ENCODE data around the gene CARMIL3. TPM values are rescaled to one million over a fixed set of nuclear protein-coding genes. Genes with fewer than 3 reads are reported as not detected.
"Not testable (repeated sequence)": the region's sequence is repeated elsewhere in the genome, so short reads cannot be mapped to it uniquely, and the experiment has no call there.

Gene CARMIL3
- total and polyA plus RNA-seq, 3 experiments from 2014 or later, result 0.14 to 1.5 (median 1.2) TPM

GRCh38 chr14:24105609-24106239 is 53.9 kb downstream of the CARMIL3 start:
- H3K36me3 ChIP-seq (ENCODE audit: insufficient read depth, low read length); H3K4me3 ChIP-seq (ENCODE audit: low read length); H3K27ac ChIP-seq (ENCODE audit: low read depth, low read length); H3K27ac Mint-ChIP-seq; H3K27me3 ChIP-seq (ENCODE audit: insufficient read depth, low read length, poor library complexity, severe bottlenecking); H3K9me3 Mint-ChIP-seq; H3K27me3 Mint-ChIP-seq; H3K4me3 Mint-ChIP-seq; H3K9me3 ChIP-seq (ENCODE audit: low read length); DNase-seq; POLR2A ChIA-PET: not testable (repeated sequence)
- CTCF ChIA-PET, result interaction anchor here (1.3 to 11.6 kb wide), 3 partner anchors 12 to 55 kb away, joined by 4 to 185 read pairs (median 114); partner anchors contain the start of genes IRF9 and PCK2
- peaks cover 12% of the 10 kb centered on the region for H3K4me1 ChIP-seq (ENCODE audit: insufficient read depth, low read length)
- H3K4me1 Mint-ChIP-seq, result peaks cover 8 to 14% (median 9%) of the 10 kb centered on the region in 3 donors
- peaks cover 3 to 34% (median 8%) of the 10 kb centered on the region in 3 donors for H3K36me3 Mint-ChIP-seq

DNA sequence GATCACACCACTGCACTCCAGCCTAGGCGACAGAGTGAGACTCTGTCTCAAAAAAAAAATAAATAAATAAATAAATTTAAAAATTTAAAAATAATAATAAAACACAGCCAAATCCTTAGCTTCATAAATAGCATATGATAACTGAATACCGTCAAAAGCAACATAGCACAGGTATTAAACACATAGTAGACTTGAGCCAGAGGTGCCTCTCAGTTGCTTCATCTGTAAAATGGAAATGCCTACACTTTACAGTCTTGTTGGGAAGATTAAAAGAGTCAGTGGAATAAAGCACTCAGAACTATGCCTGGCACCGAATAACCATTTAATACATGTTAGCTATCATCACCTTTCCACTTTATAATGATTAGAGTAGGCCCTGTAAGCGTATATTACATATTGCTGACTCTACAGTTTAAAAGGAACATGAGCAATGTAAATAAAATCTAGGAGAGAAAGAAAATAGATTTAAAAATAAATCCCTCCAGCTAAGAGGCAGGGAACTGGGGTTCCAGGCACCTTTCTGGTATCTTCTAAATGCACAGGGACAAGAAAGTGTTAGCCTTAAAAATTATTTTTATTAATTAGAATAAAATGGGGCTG is 55.0 kb downstream of the CARMIL3 start:
- Mint-ChIP-seq H3K9me3 (no peaks in the 10 kb centered on the region), H3K4me1 (peaks cover 8 to 14% (median 9%) of the 10 kb centered on the region in 3 donors), H3K27me3 (no peaks in the 10 kb centered on the region), H3K36me3 (peaks cover 3 to 26% (median 5%) of the 10 kb centered on the region in 3 donors), H3K27ac (peak overlapping the region in 1 of 8 donors; percentile 26), H3K4me3 (no peak overlapping the region)
- H3K27ac ChIP-seq (ENCODE audit: low read depth, low read length), result no peak overlapping the region
- no peak overlapping the region for H3K4me3 ChIP-seq (ENCODE audit: low read length)
- H3K27me3 ChIP-seq (ENCODE audit: insufficient read depth, low read length, poor library complexity, severe bottlenecking), result no peaks in the 10 kb centered on the region
- POLR2A ChIA-PET, result no interaction called here
- CTCF ChIA-PET, result interaction anchor here (0.8 to 11.6 kb wide), 10 partner anchors 8 to 191 kb away, joined by 3 to 185 read pairs (median 4); partner anchors contain the start of genes DCAF11, IRF9, NRL and PCK2
- no peak for DNase-seq
- peaks cover 6% of the 10 kb centered on the region for H3K36me3 ChIP-seq (ENCODE audit: insufficient read depth, low read length)
- H3K9me3 ChIP-seq (ENCODE audit: low read length), result no peaks in the 10 kb centered on the region
- peaks cover 12% of the 10 kb centered on the region for H3K4me1 ChIP-seq (ENCODE audit: insufficient read depth, low read length)

- Mint-ChIP-seq H3K9me3 (no peaks in the 10 kb centered on the region), H3K27me3 (no peaks in the 10 kb centered on the region), H3K4me1 (peaks cover 9 to 14% (median 10%) of the 10 kb centered on the region in 3 donors), H3K36me3 (peaks cover 0 to 14% (median 2%) of the 10 kb centered on the region in 3 donors), H3K4me3 (peak overlapping the region in 2 of 7 donors; percentile 4 to 56), H3K27ac (peak overlapping the region; percentile 79 to 97 (median 94))
- H3K9me3 ChIP-seq (ENCODE audit: low read length), result no peaks in the 10 kb centered on the region
- H3K36me3 ChIP-seq (ENCODE audit: insufficient read depth, low read length), result peaks cover 6% of the 10 kb centered on the region
- no peak for DNase-seq
- no peak overlapping the region for H3K27ac ChIP-seq (ENCODE audit: low read depth, low read length)
- ChIA-PET CTCF (interaction anchor here (0.6 to 11.6 kb wide), 38 partner anchors 8 to 476 kb away, joined by 3 to 185 read pairs (median 6); partner anchors contain the start of genes CARMIL3, DHRS4L2, EMC9 and FITM1), POLR2A (interaction anchor here (0.7 to 2.9 kb wide), 7 partner anchors 14 to 1342 kb away, joined by 3 to 26 read pairs (median 5); partner anchors contain the start of genes PCK2 and PSME2)
- H3K4me3 ChIP-seq (ENCODE audit: low read length), result no peak overlapping the region
- H3K27me3 ChIP-seq (ENCODE audit: insufficient read depth, low read length, poor library complexity, severe bottlenecking), result no peaks in the 10 kb centered on the region
- peaks cover 15% of the 10 kb centered on the region for H3K4me1 ChIP-seq (ENCODE audit: insufficient read depth, low read length)
These were observed 56.6 kb downstream of the CARMIL3 start for GRCh38 chr14:24108336-24108874.

- H3K4me3 ChIP-seq (ENCODE audit: low read length), result no peak overlapping the region
- peaks cover 16% of the 10 kb centered on the region for H3K4me1 ChIP-seq (ENCODE audit: insufficient read depth, low read length)
- peaks cover 0 to 14% (median 0%) of the 10 kb centered on the region in 3 donors for H3K36me3 Mint-ChIP-seq
- H3K9me3 ChIP-seq (ENCODE audit: low read length), result no peaks in the 10 kb centered on the region
- CTCF ChIA-PET, result interaction anchor here (0.7 to 11.6 kb wide), 17 partner anchors 8 to 478 kb away, joined by 3 to 185 read pairs (median 6); partner anchors contain the start of genes CHMP4A, EMC9, IRF9 and PCK2
- no peak overlapping the region for H3K27ac ChIP-seq (ENCODE audit: low read depth, low read length)
- H3K4me3 Mint-ChIP-seq, result no peak overlapping the region
- no peaks in the 10 kb centered on the region for H3K27me3 ChIP-seq (ENCODE audit: insufficient read depth, low read length, poor library complexity, severe bottlenecking)
- peak overlapping the region in 3 of 8 donors; percentile 50 to 84 (median 69) for H3K27ac Mint-ChIP-seq
- H3K27me3 Mint-ChIP-seq, result peaks cover 0 to 5% of the 10 kb centered on the region in 2 donors
- H3K36me3 ChIP-seq (ENCODE audit: insufficient read depth, low read length), result no peaks in the 10 kb centered on the region
- DNase-seq, result no peak
- POLR2A ChIA-PET, result interaction anchor here (0.5 to 2.9 kb wide), 6 partner anchors 16 to 132 kb away, joined by 3 to 26 read pairs (median 6); partner anchors contain the start of genes EMC9, PCK2 and TINF2
- H3K9me3 Mint-ChIP-seq, result no peaks in the 10 kb centered on the region
- peaks cover 12 to 18% (median 12%) of the 10 kb centered on the region in 3 donors for H3K4me1 Mint-ChIP-seq
These were observed 58.3 kb downstream of the CARMIL3 start for GRCh38 chr14:24110060-24110459.

DNA sequence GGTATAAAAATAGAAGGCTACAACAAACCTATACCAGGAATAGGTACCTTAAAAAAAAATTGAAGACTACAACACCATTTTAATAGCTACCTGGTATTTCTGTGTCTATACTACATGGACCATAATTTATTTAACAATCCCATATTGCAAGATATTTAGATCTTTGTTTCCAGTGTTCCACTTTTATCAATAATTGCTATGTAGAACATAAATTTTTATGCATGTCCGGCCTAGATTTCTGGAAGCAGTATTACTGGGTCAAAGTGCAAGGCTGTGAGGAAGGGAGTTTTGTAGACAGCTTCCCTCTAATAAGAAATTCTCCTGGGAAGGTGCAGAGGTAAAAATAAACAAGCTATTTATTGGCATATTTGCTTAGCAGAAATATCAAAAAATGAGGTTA is 58.7 kb downstream of the CARMIL3 start:
- H3K36me3 Mint-ChIP-seq, result peaks cover 0 to 16% (median 0%) of the 10 kb centered on the region in 3 donors
- H3K4me3 Mint-ChIP-seq, result peak overlapping the region in 1 of 7 donors; percentile 16
- POLR2A ChIA-PET, result interaction anchor here (0.5 to 2.9 kb wide), 4 partner anchors 16 to 132 kb away, joined by 3 to 26 read pairs (median 4); partner anchors contain the start of genes PCK2, RNF31 and TINF2
- Histone ChIP-seq H3K36me3 (ENCODE audit: insufficient read depth, low read length) (no peaks in the 10 kb centered on the region), H3K27ac (ENCODE audit: low read depth, low read length) (no peak overlapping the region), H3K27me3 (ENCODE audit: insufficient read depth, low read length, poor library complexity, severe bottlenecking) (no peaks in the 10 kb centered on the region), H3K4me1 (ENCODE audit: insufficient read depth, low read length) (peaks cover 18% of the 10 kb centered on the region), H3K9me3 (ENCODE audit: low read length) (no peaks in the 10 kb centered on the region), H3K4me3 (ENCODE audit: low read length) (no peak overlapping the region)
- peaks cover 0 to 5% of the 10 kb centered on the region in 2 donors for H3K27me3 Mint-ChIP-seq
- no peak for DNase-seq
- peak overlapping the region in 4 of 8 donors; percentile 48 to 84 (median 72) for H3K27ac Mint-ChIP-seq
- no peaks in the 10 kb centered on the region for H3K9me3 Mint-ChIP-seq
- H3K4me1 Mint-ChIP-seq, result peaks cover 16 to 23% (median 17%) of the 10 kb centered on the region in 3 donors
- CTCF ChIA-PET, result interaction anchor here (0.7 to 11.6 kb wide), 10 partner anchors 17 to 478 kb away, joined by 3 to 185 read pairs (median 21); partner anchors contain the start of genes EMC9, IRF9, PCK2 and PSME1

DNA sequence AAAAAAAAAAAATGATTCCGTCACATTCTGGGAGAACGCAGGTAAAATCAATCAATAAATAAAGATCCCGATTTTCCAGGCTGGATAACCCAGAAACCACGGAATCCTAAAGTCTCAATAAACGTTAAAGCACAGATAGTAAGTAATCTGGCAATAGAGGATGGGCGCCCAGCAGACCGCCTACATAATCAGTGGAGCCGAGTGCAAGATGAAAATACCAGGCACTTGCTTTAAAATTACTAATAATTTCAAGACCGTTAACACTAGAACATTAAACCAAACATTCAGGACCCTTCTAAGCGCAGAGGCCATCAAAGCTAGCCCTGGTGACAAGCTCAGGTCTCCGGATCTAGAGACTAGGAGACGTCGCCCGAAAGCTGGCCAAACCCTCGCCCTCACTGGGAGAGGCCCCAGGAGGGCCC is 61.6 kb downstream of the CARMIL3 start:
- CTCF ChIA-PET, result interaction anchor here (0.8 to 4.4 kb wide), 10 partner anchors 9 to 194 kb away, joined by 3 to 34 read pairs (median 7); partner anchors contain the start of genes CIDEB, IRF9, PSME1 and PSME2
- Mint-ChIP-seq H3K27me3 (peaks cover 0 to 5% of the 10 kb centered on the region in 2 donors), H3K4me1 (peaks cover 35 to 44% (median 41%) of the 10 kb centered on the region in 3 donors), H3K9me3 (no peaks in the 10 kb centered on the region), H3K4me3 (peak overlapping the region; percentile 96 to 100 (median 98)), H3K36me3 (peaks cover 0 to 40% (median 7%) of the 10 kb centered on the region in 3 donors), H3K27ac (peak overlapping the region; percentile 98 to 100 (median 99))
- H3K27ac ChIP-seq (ENCODE audit: low read depth, low read length), result peak overlapping the region; percentile 98
- no peaks in the 10 kb centered on the region for H3K27me3 ChIP-seq (ENCODE audit: insufficient read depth, low read length, poor library complexity, severe bottlenecking)
- H3K4me3 ChIP-seq (ENCODE audit: low read length), result peak overlapping the region; percentile 99
- DNase-seq, result no peak
- H3K9me3 ChIP-seq (ENCODE audit: low read length), result no peaks in the 10 kb centered on the region
- peaks cover 13% of the 10 kb centered on the region for H3K36me3 ChIP-seq (ENCODE audit: insufficient read depth, low read length)
- peaks cover 39% of the 10 kb centered on the region for H3K4me1 ChIP-seq (ENCODE audit: insufficient read depth, low read length)
- POLR2A ChIA-PET, result interaction anchor here (1.8 to 4.6 kb wide), 11 partner anchors 20 to 158 kb away, joined by 6 to 58 read pairs (median 22); partner anchors contain the start of genes CHMP4A, EMC9, IRF9 and PCK2

GRCh38 chr14:24113801-24114531 is 62.2 kb downstream of the CARMIL3 start:
- Histone ChIP-seq H3K27me3 (ENCODE audit: insufficient read depth, low read length, poor library complexity, severe bottlenecking) (no peaks in the 10 kb centered on the region), H3K4me3 (ENCODE audit: low read length) (peak overlapping the region; percentile 99), H3K27ac (ENCODE audit: low read depth, low read length) (peak overlapping the region; percentile 98), H3K9me3 (ENCODE audit: low read length) (no peaks in the 10 kb centered on the region), H3K36me3 (ENCODE audit: insufficient read depth, low read length) (peaks cover 19% of the 10 kb centered on the region), H3K4me1 (ENCODE audit: insufficient read depth, low read length) (peaks cover 34% of the 10 kb centered on the region)
- Mint-ChIP-seq H3K4me1 (peaks cover 31 to 39% (median 38%) of the 10 kb centered on the region in 3 donors), H3K9me3 (no peaks in the 10 kb centered on the region), H3K27ac (peak overlapping the region; percentile 98 to 100 (median 99)), H3K36me3 (peaks cover under 1 to 46% (median 13%) of the 10 kb centered on the region in 3 donors), H3K4me3 (peak overlapping the region; percentile 96 to 100 (median 98)), H3K27me3 (peaks cover 0 to 5% of the 10 kb centered on the region in 2 donors)
- DNase-seq, result peak in 4 of 5 donors; percentile 69 to 88 (median 79)
- CTCF ChIA-PET, result interaction anchor here (0.8 to 4.4 kb wide), 18 partner anchors 8 to 194 kb away, joined by 3 to 34 read pairs (median 6); partner anchors contain the start of genes CIDEB, EMC9, IRF9 and PSME1
- POLR2A ChIA-PET, result interaction anchor here (0.7 to 4.6 kb wide), 19 partner anchors 12 to 317 kb away, joined by 3 to 58 read pairs (median 10); partner anchors contain the start of genes CHMP4A, DHRS1, EMC9 and IRF9

Data from CD8-positive, alpha-beta memory T cell (primary cell).